Hepatocyte (in vitro differentiated cells): ENCODE measurements around the gene PHACTR2.

Experiments
- EZH2 ChIP-seq: fragments of 200-600 bp; sonication (generic); IDR thresholded peaks from 2 replicates; pipeline ENCODE4 v1.6.1; 2016; ENCODE audit warnings: antibody characterized with exemption, mild to moderate bottlenecking, borderline replicate concordance
- EZH2phosphoT487 ChIP-seq: fragments of 200-600 bp; sonication (generic); IDR thresholded peaks from one replicate; pipeline ENCODE4 v1.6.1; 2018; ENCODE audit warnings: antibody characterized with exemption, mild to moderate bottlenecking, low read depth, moderate library complexity; ENCODE audit not compliant: unreplicated experiment, severe bottlenecking
- TF ChIP-seq, protein P1 (sequence below): fragments of 200-600 bp; sonication (generic); IDR thresholded peaks from 2 replicates; pipeline ENCODE4 v1.5.1; 2016; ENCODE audit warnings: antibody characterized with exemption, mild to moderate bottlenecking; ENCODE audit not compliant: poor library complexity

DNA sequence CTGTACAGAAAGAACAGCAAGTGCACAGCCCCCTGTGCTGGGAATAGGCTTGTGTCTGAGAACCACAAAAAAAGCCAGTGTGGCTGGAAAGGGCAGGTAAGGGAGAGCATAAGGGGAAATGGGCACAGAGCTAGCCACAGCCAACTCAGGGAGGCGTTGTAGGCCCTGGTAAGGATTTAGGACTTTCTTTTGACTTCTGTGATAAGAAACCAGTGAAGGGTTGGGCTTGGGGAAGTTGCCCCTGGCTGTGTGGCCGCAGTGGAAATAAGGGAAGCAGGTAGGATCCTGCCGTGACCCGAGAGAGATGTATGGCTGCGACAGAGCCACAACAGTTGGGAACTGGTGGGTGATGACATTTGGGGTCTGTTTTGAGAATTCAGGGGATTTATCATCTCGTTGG is 30.0 kb upstream of the PHACTR2 start:
- TF ChIP-seq, protein P1, sequence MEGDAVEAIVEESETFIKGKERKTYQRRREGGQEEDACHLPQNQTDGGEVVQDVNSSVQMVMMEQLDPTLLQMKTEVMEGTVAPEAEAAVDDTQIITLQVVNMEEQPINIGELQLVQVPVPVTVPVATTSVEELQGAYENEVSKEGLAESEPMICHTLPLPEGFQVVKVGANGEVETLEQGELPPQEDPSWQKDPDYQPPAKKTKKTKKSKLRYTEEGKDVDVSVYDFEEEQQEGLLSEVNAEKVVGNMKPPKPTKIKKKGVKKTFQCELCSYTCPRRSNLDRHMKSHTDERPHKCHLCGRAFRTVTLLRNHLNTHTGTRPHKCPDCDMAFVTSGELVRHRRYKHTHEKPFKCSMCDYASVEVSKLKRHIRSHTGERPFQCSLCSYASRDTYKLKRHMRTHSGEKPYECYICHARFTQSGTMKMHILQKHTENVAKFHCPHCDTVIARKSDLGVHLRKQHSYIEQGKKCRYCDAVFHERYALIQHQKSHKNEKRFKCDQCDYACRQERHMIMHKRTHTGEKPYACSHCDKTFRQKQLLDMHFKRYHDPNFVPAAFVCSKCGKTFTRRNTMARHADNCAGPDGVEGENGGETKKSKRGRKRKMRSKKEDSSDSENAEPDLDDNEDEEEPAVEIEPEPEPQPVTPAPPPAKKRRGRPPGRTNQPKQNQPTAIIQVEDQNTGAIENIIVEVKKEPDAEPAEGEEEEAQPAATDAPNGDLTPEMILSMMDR = no peak
- TF ChIP-seq EZH2 = no peak
- TF ChIP-seq EZH2phosphoT487 = no peak
